Karpas-422 (cell line): ENCODE results near the gene COX15. TPM values are rescaled to one million over a fixed set of nuclear protein-coding genes. Genes with fewer than 3 reads are reported as not detected.
"Not testable (repeated sequence)": the region's sequence is repeated elsewhere in the genome, so short reads cannot be mapped to it uniquely, and the experiment has no call there.

Source experiments
- DNase-seq: peaks from one replicate; pipeline ENCODE4 v3.0.0-alpha.2; 2015
- H2AFZ ChIP-seq: fragments of 200-600 bp; sonication (generic); 2 replicates; pipeline ENCODE4 v1.6.1; 2014; ENCODE audit warnings: antibody characterized with exemption, low read length, mixed read lengths
- H3K27ac ChIP-seq: fragments of 200-600 bp; sonication (generic); 2 replicates; pipeline ENCODE4 v1.5.1; 2014; ENCODE audit warnings: mild to moderate bottlenecking, low read length, moderate library complexity
- H3K27me3 ChIP-seq: fragments of 200-600 bp; sonication (generic); 2 replicates; pipeline ENCODE4 v1.6.1; 2014; ENCODE audit warnings: low read length, mixed read lengths
- H3K36me3 ChIP-seq: fragments of 200-600 bp; sonication (generic); 2 replicates; pipeline ENCODE4 v1.6.1; 2014; ENCODE audit warnings: low read length, mixed read lengths; ENCODE audit not compliant: insufficient read depth
- H3K4me1 ChIP-seq: fragments of 200-600 bp; sonication (generic); 2 replicates; pipeline ENCODE4 v1.6.1; 2014; ENCODE audit warnings: mild to moderate bottlenecking, low read length, mixed read lengths
- H3K4me2 ChIP-seq: fragments of 200-600 bp; sonication (generic); 2 replicates; pipeline ENCODE4 v1.6.1; 2014; ENCODE audit warnings: low read length, low read depth, mild to moderate bottlenecking; ENCODE audit not compliant: poor library complexity, severe bottlenecking
- H3K4me3 ChIP-seq: fragments of 200-600 bp; sonication (generic); 2 replicates; pipeline ENCODE4 v1.5.1; 2014; ENCODE audit warnings: mild to moderate bottlenecking, antibody characterized with exemption, low read length, mixed read lengths
- H3K79me2 ChIP-seq: fragments of 200-600 bp; sonication (generic); 2 replicates; pipeline ENCODE4 v1.6.1; 2014; ENCODE audit warnings: mild to moderate bottlenecking, low read length, mixed read lengths
- H3K9ac ChIP-seq: fragments of 200-600 bp; sonication (generic); 2 replicates; pipeline ENCODE4 v1.6.0; 2014; ENCODE audit warnings: low read length
- H3K9me2 ChIP-seq: fragments of 200-600 bp; sonication (generic), shearing (Covaris generic); replicated peaks from 2 replicates; pipeline ENCODE4 v1.6.0; 2014; ENCODE audit warnings: mild to moderate bottlenecking, low read length, moderate library complexity; ENCODE audit not compliant: insufficient read depth
- H3K9me3 ChIP-seq: fragments of 300-700, 200-600 bp; sonication (generic); 2 replicates; pipeline ENCODE4 v1.6.1; 2014; ENCODE audit warnings: low read length, mixed read lengths
- H4K20me1 ChIP-seq: fragments of 200-600 bp; sonication (generic); 2 replicates; pipeline ENCODE4 v1.6.1; 2014; ENCODE audit warnings: mild to moderate bottlenecking, antibody characterized with exemption, low read length, low read depth; ENCODE audit not compliant: insufficient read depth
- total RNA-seq: library from RNA; depleted of rRNA; stranded (reverse); fragments of >200 nt; shearing (Covaris generic); gene quantifications from 2 replicates; pipeline ENCODE4 v1.2.3, GENCODE V29; 2014; ENCODE audit warnings: low replicate concordance

The COX15 gene
- total RNA-seq, 1 experiment from 2014 or later, result 53.3 TPM

DNA sequence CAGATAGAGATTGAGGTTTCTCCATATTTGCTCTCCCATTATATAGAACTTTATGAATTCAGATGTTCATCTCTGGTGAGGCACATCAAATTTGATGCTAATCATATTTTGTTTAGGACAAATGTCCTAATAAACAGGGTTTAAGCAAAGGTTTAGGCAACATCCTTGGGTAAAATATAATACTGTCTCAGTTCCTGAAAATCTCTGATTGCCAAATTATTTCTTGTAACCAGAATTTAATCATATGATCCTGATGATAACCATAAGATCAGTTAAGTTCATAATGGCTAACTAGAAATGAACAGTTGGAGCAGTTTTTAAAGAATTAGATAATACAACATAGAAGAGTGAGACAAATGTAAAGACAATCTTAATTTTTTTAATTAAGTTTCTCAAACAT, 18.7 kb upstream of the COX15 start:
- Histone ChIP-seq H3K4me1 (no peaks in the 10 kb centered on the region), H3K4me2 (no peak overlapping the region), H3K9me2 (no peaks in the 10 kb centered on the region), H2AFZ (no peak overlapping the region), H4K20me1 (no peaks in the 10 kb centered on the region), H3K36me3 (peaks cover 67% of the 10 kb centered on the region), H3K27ac (no peak overlapping the region), H3K27me3 (no peaks in the 10 kb centered on the region), H3K4me3 (no peak overlapping the region), H3K9ac (no peak overlapping the region), H3K9me3 (no peaks in the 10 kb centered on the region), H3K79me2 (peaks cover 27% of the 10 kb centered on the region)
- no peak for DNase-seq

GRCh38 chr10:99748823-99749451, 17.0 kb upstream of the COX15 start:
- Histone ChIP-seq H3K27me3 (no peaks in the 10 kb centered on the region), H2AFZ (no peak overlapping the region), H3K4me3 (no peak overlapping the region), H3K36me3 (peaks cover 67% of the 10 kb centered on the region; the same call in 1 of the 2 replicates), H3K4me1 (no peaks in the 10 kb centered on the region), H3K9me3 (no peaks in the 10 kb centered on the region), H3K4me2 (no peak overlapping the region), H3K79me2 (peaks cover 31% of the 10 kb centered on the region), H3K27ac (no peak overlapping the region), H3K9ac (no peak overlapping the region), H4K20me1 (no peaks in the 10 kb centered on the region), H3K9me2 (no peaks in the 10 kb centered on the region)
- no peak for DNase-seq

DNA sequence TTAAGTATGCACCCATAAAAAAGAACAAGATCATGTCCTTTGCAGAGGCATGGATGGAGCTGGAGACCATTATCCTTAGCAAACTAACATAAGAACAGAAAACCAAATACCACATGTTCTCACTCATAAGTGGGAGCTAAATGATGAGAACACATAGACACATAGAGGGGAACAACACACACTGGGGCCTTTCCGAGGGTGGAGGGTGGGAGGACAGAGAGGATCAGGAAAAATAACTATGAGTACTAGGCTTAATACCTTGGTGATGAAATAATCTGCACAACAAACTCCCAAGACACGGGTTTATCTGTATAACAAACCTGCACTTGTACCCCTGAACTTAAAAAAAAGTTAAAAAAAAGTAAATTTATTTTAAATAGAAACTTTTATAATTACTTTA, 14.2 kb upstream of the COX15 start:
- H3K36me3 ChIP-seq, result peaks cover 73% of the 10 kb centered on the region; the same call in 1 of the 2 replicates
- not testable (repeated sequence) for H2AFZ ChIP-seq, H3K9me2 ChIP-seq, DNase-seq, H3K9ac ChIP-seq, H3K4me2 ChIP-seq, H3K27ac ChIP-seq, H3K4me1 ChIP-seq, H4K20me1 ChIP-seq, H3K4me3 ChIP-seq, H3K27me3 ChIP-seq, H3K9me3 ChIP-seq
- peaks cover 45% of the 10 kb centered on the region for H3K79me2 ChIP-seq

DNA sequence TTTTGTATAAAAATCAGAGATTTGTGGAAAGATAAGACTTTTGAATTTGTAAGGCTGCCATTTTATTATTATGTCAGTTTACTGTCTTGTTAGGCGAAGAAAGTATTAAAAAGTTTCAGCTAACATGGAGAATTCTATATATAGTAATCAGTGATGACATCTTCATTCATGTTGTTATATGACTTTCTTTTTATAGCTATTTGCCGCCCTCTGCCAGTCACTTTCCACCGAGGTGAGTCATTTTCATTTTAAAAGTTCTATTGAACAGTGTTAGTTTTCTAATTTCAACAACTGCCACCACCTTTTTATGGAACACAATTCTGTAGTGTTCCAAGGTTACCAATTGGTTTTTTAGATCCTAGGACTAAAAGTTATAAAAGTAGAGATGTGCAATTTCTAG, 11.9 kb upstream of the COX15 start:
- Histone ChIP-seq H3K9ac (no peak overlapping the region), H3K9me2 (no peaks in the 10 kb centered on the region), H3K36me3 (peaks cover 77% of the 10 kb centered on the region), H3K27me3 (no peaks in the 10 kb centered on the region), H3K4me1 (no peaks in the 10 kb centered on the region), H3K79me2 (peaks cover 53% of the 10 kb centered on the region), H3K9me3 (no peaks in the 10 kb centered on the region), H4K20me1 (no peaks in the 10 kb centered on the region), H2AFZ (no peak overlapping the region), H3K4me3 (no peak overlapping the region), H3K27ac (no peak overlapping the region), H3K4me2 (no peak overlapping the region)
- DNase-seq, result no peak

DNA sequence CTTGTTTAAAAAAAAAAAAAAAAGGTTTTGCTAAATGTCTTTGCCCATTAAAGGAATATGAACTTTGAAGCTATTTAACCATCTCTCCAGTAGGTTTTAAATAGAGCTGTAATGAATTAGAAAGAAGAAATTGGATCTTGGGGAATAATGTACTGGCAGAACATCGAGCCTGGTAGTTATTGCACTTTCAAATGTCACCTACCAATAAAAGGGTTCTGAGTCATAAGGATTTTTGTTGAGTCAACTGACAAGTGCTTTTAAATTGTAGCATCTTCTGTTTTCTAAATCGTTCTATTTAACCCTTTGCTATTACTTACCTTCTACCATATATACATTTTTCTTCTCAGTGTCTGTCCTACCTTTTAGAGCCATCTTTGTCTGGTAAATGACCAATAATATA, 10.8 kb upstream of the COX15 start:
- Histone ChIP-seq H3K4me2 (no peak overlapping the region), H3K36me3 (peaks cover 79% of the 10 kb centered on the region), H3K4me3 (no peak overlapping the region)

DNA sequence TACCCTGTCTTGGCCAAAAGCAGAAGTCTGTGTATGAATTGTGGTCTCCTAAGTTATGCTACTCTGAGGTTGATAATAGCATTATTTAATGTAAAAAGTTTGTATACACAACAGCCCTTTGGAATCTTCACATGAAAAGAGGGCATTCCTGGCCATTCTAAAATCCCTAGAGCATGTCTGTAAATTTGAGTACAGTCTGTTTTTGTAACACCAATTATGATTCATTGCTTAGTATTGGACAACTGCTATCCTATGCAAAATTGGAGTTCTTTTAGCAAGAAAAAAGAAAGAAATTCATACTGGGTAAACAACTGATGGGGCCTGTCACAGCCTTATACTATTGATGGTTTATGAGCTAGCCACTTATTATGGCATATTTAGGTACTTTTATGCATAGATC, 10.3 kb upstream of the COX15 start:
- Histone ChIP-seq H3K4me1 (no peaks in the 10 kb centered on the region), H3K79me2 (peaks cover 46% of the 10 kb centered on the region), H3K9me2 (no peaks in the 10 kb centered on the region), H3K9me3 (no peaks in the 10 kb centered on the region), H2AFZ (no peak overlapping the region), H3K4me3 (no peak overlapping the region), H3K4me2 (no peak overlapping the region), H3K27ac (no peak overlapping the region), H3K9ac (no peak overlapping the region), H3K27me3 (no peaks in the 10 kb centered on the region), H3K36me3 (peaks cover 79% of the 10 kb centered on the region), H4K20me1 (no peaks in the 10 kb centered on the region)
- no peak for DNase-seq

More for the DNA sequence above, 10.8 kb upstream of the COX15 start:
- no peak overlapping the region for H2AFZ ChIP-seq
- no peaks in the 10 kb centered on the region for H3K4me1 ChIP-seq
- DNase-seq, result no peak
- no peaks in the 10 kb centered on the region for H3K9me3 ChIP-seq
- no peak overlapping the region for H3K27ac ChIP-seq
- no peaks in the 10 kb centered on the region for H3K27me3 ChIP-seq
- peaks cover 43% of the 10 kb centered on the region for H3K79me2 ChIP-seq
- H3K9ac ChIP-seq, result no peak overlapping the region
- H3K9me2 ChIP-seq, result no peaks in the 10 kb centered on the region
- H4K20me1 ChIP-seq, result no peaks in the 10 kb centered on the region

DNA sequence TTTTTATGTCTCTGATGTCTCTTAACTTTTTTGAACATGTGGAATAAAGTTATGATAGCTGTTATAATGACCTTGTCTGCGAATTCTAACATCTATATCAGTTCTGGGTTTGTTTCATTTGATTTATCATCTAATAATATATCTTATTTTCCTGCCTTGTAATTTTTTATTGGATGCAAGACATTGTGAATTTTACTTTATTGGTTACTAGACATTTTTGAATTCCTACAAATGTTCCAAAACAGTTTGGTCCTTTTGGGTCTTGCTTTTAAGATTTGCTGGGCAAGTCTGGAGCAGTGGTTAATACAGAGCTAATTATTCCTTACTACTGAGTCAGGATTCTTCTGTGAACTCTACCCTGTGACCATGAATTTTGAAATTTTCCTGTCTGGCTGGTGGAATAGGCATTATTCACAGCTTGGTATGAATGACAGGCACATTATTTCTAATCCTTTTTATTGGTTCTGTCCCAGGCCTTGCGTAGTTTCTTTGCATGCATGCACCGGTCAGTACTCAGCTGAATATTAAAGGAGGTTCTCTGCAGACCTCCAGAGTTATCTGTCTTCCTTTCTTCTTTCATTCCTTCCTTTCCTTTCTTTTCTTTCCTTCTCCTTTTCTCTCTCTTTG, 9.1 kb upstream of the COX15 start:
- Histone ChIP-seq H3K9me3 (no peaks in the 10 kb centered on the region), H4K20me1 (no peaks in the 10 kb centered on the region), H3K4me1 (no peaks in the 10 kb centered on the region), H3K27ac (no peak overlapping the region), H3K4me3 (no peak overlapping the region), H3K27me3 (no peaks in the 10 kb centered on the region), H2AFZ (no peak overlapping the region), H3K9me2 (no peaks in the 10 kb centered on the region), H3K9ac (no peak overlapping the region), H3K79me2 (peaks cover 50% of the 10 kb centered on the region), H3K4me2 (no peak overlapping the region), H3K36me3 (peaks cover 85% of the 10 kb centered on the region)
- DNase-seq, result no peak

- no peak overlapping the region for H3K4me2 ChIP-seq
- no peaks in the 10 kb centered on the region for H3K9me3 ChIP-seq
- no peaks in the 10 kb centered on the region for H3K27me3 ChIP-seq
- H2AFZ ChIP-seq, result no peak overlapping the region
- no peaks in the 10 kb centered on the region for H4K20me1 ChIP-seq
- H3K4me3 ChIP-seq, result no peak overlapping the region
- peaks cover 81% of the 10 kb centered on the region for H3K36me3 ChIP-seq
- H3K9me2 ChIP-seq, result no peaks in the 10 kb centered on the region
- H3K4me1 ChIP-seq, result no peaks in the 10 kb centered on the region
- peaks cover 56% of the 10 kb centered on the region for H3K79me2 ChIP-seq
- H3K9ac ChIP-seq, result no peak overlapping the region
- no peak for DNase-seq
- no peak overlapping the region for H3K27ac ChIP-seq
These were observed 8.3 kb upstream of the COX15 start for GRCh38 chr10:99740260-99740659.
